Stimulated activated CD4-positive, alpha-beta T cell treated with anti-CD3 and anti-CD28 coated beads, Interleukin-1b, Interleukin-23, amount 100 ng/mL, for 1 hour (primary cell): ENCODE results near the gene COQ9.
"Not testable (repeated sequence)": the region's sequence is repeated elsewhere in the genome, so short reads cannot be mapped to it uniquely, and the experiment has no call there.

Experiments used
- DNase-seq, 2 donors: peaks; one replicate each; pipeline ENCODE4 v3.0.0-alpha.2; 2020; ENCODE audit warnings: low read depth in 2 of 2

Gene COQ9

DNA sequence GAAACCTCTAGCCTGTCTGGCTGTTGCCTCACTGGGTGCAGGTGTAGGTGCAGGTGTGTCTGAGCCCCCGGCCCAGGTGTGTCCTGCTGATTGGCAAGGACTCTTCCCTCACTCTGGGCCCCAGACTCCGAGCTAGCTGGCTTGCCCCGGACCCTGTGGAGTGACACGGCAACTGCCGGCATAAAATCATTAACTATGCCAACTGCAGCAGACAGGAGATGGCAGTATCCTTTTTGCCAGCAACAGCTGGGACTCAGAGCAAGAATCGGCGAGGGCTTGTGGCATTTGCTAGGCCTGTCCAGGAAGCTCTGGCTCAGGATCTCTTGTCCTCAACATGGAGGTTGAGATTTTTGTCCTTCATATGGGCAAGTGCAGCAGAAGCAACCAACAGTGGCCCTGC, 20.9 kb upstream of the COQ9 start:
- DNase-seq: no peak

DNA sequence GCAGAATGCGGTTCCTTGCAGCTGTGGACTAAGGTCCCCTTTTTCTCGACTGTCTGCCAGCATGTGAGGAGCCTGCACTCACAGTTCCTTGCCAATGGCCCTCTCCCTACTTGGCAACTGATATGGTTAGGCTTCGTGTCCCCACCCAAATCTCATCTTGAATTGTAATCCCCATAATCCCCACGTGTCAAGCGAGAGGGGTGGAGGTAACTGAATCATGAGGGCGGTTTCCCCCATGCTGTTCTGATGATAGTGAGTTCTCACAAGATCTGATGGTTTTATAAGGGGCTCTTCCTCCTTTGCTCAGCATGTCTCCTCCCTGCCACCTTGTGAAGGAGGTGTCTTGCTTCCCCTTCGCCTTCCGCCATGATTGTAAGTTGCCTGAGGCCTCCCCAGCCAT, 20.0 kb upstream of the COQ9 start:
- DNase-seq: no peak

- DNase-seq: no peak
These were observed 19.5 kb upstream of the COQ9 start for GRCh38 chr16:57427824-57428223.

- DNase-seq: no peak
These were observed 16.3 kb upstream of the COQ9 start for GRCh38 chr16:57430955-57431354.

GRCh38 chr16:57432505-57432904, 14.8 kb upstream of the COQ9 start:
- DNase-seq: no peak

DNA sequence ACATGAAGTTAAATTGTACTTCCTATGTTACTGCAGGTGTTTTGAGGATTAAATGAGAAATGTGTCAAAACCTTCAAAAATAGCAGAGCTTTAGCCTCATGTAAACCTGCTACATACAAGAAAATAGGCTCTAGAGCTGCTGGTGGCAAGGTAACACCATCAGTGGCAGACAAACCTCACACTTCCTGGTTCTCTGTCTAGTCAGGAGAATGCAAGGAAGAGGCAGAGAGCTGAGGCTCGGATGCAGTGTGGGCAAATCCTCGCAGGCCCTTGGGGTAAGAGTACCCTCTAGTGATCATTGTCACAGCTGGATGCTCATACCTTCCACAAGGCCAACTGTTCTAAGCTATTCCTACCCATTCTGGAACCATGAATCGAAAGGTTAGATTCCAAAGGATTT, 14.3 kb upstream of the COQ9 start:
- no peak for DNase-seq

DNA sequence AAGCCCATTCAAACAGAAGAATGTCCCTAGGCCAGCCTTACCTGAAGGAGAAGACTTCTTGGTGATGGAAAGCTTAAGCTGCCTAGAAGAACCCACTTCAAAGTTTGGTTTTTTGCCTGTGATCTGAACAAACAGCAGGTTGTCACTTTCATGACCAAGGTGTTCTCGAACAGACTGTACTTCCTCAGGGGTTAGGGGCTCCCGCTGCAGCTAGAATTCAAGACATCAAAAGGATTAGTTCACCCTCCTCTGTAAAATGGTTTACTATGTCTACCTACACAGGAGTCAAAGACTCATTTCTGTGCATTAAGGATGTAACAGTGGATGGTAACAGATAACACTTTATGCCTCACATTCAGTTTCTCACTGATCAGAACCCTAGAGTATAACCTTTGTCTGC, 13.3 kb upstream of the COQ9 start:
- DNase-seq: no peak

- no peak for DNase-seq
These were observed 11.4 kb upstream of the COQ9 start for GRCh38 chr16:57435838-57436237.

DNA sequence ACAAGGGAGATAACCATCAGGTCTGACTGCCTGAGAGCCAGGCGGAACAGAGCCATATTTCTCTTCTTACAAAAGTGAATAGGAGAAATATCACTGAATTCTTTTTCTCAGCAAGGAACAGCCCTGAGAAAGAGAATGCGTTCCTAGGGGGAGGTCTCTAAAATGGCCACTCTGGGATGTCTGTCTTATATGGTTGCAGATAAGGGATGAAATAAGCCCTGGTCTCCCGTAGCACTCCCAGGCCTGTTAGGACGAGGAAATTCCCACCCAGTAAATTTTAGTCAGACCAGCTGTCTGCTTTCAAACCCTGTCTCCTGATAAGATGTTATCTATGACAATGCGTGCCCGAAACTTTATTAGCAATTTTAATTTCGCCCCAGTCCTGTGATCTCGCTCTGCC, 7.3 kb upstream of the COQ9 start:
- DNase-seq: not testable (repeated sequence)

- not testable (repeated sequence) for DNase-seq
These were observed 6.7 kb upstream of the COQ9 start for GRCh38 chr16:57440551-57440950.

GRCh38 chr16:57444711-57445110, 2.6 kb upstream of the COQ9 start:
- DNase-seq: no peak

GRCh38 chr16:57445510-57445909, 1.8 kb upstream of the COQ9 start:
- no peak for DNase-seq

- DNase-seq: no peak
These were observed 621 bp upstream of the COQ9 start for GRCh38 chr16:57446531-57447185.

DNA sequence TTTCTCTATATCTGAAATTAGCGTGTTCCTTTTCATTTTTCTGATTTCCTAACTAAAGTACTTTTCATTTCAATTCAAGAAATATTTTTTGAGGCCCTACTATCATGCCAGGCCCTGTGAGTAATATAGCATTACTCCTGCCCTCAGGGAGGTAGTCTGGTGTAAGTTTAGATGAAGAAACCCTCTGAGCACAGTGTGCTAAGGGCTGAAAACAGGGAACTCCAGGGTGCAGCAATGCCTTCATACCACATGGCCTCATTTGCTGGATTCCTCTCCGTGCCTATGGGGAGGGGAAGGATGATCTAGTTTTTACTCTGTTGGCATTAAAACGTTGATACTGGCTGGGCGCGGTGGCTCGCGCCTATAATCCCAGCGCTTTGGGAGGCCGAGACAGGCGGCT, 4.7 kb downstream of the COQ9 start:
- no peak for DNase-seq

GRCh38 chr16:57462209-57462977, 15.1 kb downstream of the COQ9 start, which contains the start of gene POLR2C:
Gene POLR2C (plus strand): TSS chr16:57462679. CDS start chr16:57462725, 46 bp downstream.
- DNase-seq: peak; percentile 77 to 89

- no peak for DNase-seq
These were observed 15.7 kb downstream of the COQ9 start for GRCh38 chr16:57462978-57463362.

DNA sequence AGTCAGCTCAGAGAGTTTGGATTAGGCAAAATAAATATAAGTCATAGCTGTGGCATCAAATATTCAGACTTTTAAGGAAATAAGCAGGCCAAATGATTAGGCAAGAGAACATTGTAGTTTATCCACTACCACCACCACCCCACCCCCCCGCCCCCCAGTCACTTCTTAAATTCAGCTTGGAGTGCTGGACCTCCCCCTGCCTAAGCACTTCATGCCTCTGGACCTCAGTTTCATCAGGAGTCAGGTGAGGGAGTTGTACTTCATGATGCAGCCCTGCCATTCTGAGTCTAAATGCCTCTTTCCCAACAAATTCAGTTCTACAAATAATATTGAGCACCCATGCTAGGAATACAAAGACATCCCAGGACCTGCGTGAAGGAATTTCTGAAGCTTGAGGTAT, 17.2 kb downstream of the COQ9 start:
- DNase-seq: no peak

DNA sequence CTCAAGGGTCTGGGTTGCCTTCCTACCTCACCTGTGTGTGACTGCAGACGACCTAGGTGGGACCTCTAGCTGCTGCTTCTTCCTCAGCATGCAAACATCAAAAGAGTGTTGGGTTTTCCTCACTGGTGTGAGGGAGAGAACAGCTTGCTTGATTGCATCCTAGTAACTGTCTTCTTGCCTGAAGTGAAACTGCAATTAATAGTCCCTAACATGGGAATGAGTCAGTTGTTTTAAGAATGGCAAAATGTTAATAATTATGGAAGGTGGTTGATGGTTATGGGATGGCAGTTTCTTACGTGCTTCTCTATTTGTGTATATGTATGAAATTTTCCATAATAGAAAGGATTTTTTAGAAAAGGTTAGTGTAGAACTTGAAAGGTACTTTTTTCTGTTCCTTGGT, 21.1 kb downstream of the COQ9 start:
- no peak for DNase-seq

- DNase-seq: no peak
These were observed 21.8 kb downstream of the COQ9 start for GRCh38 chr16:57469046-57469445.

DNA sequence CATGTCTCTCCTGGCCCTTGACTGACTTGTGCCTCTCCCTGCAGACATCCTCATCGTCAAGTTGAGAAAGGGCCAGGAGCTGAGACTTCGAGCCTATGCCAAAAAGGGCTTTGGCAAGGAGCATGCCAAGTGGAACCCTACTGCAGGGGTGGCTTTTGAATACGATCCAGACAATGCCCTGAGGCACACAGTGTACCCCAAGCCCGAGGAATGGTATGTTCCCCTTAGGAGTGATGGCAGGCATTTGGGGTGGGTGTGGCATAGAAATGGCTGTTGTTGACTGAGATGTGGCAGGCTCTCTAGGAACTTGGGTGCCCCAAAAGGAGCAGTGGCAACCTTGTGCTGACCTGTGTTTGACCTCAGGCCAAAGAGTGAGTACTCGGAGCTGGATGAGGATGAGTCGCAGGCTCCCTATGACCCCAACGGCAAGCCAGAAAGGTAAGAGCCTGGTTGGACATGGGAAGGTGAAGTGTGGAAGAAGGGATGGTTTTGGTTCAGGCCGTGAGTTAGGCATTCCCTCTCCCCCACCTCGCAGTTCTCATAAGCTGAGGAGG, 22.7 kb downstream of the COQ9 start:
- DNase-seq: no peak

GRCh38 chr16:57470711-57471110, 23.4 kb downstream of the COQ9 start:
- no peak for DNase-seq

DNA sequence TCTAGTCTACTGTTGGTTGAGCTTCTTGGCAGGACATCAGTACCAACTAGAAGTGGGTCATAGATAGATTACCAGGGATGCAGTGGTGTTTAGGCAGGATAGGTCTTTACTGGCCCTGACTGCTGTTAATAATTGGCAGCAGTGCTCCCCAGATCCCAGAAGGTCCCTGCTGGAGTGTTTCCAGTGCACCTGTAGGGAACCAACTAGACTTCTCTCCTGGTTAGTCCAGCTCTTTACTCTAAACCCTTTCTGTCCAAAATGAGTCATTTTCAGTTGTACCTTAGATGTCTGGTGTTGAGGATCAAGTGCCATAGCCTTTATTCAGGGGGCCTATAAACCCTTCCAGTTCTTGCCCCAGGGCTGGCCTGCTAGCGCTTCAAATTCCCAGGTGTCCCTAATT, 23.9 kb downstream of the COQ9 start:
- no peak for DNase-seq
